GM21528 (cell line): ENCODE data around the gene XPO1.
A peak's percentile ranks its signal among the peaks of the same experiment; 100 is the strongest.
"Not testable (repeated sequence)": the region's sequence is repeated elsewhere in the genome, so short reads cannot be mapped to it uniquely, and the experiment has no call there.

ENCODE experiments used
- ATAC-seq: cut with Tn5 transposase; IDR thresholded peaks from one replicate; pipeline ENCODE4 v1.9.1; 2021; ENCODE audit warnings: mild to moderate bottlenecking, moderate library complexity; ENCODE audit not compliant: unreplicated experiment, low FRiP score

Gene XPO1

GRCh38 chr2:61538200-61538919, at the start of gene XPO1:
Gene XPO1, minus strand, starts transcription at chr2:61538356. Its CDS starts 4,459 bp downstream, at chr2:61533897.
- peak; percentile 84 for ATAC-seq

DNA sequence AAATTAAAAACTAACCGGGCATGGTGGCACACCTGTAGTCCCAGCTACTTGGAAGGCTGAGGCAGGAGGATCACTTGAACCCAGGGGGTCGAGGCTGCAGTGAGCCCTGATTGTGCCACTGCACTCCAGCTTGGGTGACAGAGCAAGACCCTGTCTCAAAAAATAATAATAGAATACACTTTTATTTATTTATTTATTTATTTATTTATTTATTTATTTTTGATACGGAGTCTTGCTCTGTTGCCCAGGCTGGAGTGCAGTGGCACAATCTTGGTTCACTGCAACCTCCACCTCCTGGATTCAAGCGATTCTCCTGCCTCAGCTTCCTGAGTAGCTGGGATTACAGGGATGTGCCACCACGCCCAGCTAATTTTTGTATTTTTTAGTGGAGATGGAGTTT, 48.8 kb upstream of the XPO1 start:
- not testable (repeated sequence) for ATAC-seq

GRCh38 chr2:61585383-61585782, 47.2 kb upstream of the XPO1 start:
- no peak for ATAC-seq

DNA sequence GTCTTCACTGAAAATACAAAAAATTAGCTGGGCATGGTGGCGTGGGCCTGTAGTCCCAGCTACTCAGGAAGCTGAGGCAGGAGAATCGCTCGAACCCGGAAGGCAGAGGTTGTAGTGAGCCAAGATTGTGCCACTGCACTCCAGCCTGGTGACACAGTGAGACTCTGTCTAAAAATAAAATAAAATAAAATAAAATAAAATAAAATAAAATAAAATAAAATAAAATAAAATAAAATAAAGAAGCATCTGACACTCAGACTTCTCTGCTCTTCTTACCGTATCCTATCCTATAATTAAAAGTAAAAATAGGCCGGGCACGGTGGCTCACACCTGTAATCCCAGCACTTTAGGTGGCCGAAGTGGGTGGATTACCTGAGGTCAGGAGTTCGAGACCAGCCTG, 46.2 kb upstream of the XPO1 start:
- not testable (repeated sequence) for ATAC-seq

DNA sequence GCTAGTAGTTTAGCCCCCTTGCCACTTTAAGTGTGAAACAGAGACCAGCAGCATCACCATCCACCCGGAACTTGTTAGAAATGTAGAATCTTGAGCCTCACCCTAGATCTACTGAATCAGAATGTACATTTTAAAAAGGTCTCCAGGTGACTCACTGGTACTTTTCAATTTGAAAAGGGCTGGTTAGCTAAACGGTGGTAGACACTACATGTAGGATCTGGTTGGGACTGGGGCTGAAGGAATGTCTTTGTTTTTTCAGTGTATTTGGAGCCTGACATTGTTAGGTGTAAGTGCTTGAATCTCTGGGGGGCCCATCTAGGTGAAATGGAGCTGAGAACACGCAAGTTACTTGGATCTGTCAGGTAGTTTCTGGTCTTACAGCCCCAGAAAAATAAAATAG, 44.0 kb upstream of the XPO1 start:
- no peak for ATAC-seq

DNA sequence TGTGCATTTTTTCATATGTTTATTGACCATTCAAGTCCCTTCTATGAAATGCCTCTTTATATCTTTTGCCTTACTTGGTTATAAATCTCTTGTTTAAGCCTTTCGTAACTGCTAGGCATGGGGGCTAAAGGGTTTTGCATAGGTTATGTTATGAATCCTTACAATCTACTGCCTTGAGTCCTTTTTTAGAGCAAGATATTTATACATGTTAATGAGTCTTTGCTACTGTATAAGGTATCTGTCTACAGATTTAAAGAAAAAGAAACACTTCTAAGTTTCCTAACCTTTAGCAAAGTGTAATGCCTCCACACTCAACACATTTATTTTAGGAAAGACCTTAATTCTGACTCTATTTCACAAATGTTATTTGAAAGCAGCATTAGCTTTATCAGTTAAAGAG, 43.6 kb upstream of the XPO1 start:
- ATAC-seq: no peak

DNA sequence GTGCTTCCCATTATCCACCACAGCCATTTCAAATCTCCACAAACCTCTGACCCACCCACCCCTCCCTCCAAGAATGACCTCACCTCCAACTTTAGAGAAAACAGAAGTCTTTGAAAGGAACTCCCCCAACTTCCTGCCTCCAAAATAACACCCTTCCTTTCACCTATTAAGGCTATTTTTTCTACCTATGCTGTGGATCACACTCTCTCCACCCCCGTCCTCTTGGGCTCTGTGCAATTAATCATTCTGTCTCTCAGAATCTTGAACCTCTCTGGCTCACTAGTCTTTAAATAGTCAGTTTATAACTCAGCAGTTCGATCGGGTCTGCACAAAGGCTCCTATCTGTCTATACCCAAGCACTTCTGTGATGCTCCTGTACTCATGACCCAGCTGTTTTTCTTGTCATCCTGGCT, 37.3 kb upstream of the XPO1 start:
- ATAC-seq: no peak

- ATAC-seq: no peak
These were observed 28.4 kb upstream of the XPO1 start for GRCh38 chr2:61566566-61566965.

DNA sequence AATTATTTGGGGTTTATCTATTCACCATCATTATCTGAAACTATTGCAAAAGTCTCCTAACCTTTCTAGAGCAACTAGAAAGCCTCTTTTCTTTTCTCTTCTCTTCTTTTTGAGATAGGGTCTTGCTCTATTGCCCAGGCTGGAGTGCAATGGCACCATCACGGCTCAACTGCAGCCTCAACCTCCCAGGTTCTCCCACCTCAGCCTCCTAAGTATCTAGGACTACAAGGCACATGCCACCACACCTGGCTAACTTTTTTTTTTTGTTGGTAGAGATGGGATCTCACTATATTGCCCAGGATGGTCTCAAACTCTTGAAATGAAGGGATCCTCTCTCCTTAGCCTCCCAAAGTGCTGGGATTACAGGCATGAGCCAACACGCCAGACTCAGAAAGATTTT, 24.5 kb upstream of the XPO1 start:
- no peak for ATAC-seq

DNA sequence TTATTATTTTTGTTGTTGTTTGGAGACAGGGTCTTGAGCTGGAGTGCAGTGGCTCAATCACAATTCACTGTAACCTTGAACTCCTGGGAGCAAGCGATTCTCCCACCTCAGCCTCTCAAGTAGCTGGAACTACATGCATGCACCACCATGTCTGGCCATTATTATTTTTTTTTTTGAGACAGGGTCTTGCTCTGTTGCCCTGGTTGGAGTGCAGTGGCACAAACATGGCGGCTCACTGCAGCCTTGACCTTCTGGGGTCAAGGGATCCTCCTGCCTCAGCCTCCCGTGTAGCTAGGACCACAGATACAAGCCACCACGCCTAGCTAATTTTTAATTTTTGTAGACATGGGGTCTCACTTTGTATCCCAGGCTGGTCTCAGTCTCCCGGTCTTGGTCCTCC, 20.0 kb upstream of the XPO1 start:
- no peak for ATAC-seq

DNA sequence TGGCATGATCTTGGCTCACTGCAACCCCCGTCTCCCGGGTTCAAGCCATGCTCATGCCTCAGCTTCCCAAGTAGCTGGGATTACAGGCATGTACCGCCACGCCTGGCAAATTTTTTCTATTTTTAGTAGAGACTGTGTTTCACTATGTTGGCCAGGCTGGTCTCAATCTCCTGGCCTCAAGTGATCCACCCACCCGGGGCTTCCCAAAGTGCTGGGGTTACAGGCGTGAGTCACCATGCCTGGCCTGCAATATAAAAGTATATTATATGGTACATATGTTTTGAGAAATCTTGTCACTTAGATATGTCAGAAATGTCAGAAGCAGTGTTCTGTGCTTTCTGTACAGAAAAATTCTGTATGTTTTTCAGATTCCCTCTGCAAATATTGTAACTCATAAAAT, 19.2 kb upstream of the XPO1 start:
- no peak for ATAC-seq

DNA sequence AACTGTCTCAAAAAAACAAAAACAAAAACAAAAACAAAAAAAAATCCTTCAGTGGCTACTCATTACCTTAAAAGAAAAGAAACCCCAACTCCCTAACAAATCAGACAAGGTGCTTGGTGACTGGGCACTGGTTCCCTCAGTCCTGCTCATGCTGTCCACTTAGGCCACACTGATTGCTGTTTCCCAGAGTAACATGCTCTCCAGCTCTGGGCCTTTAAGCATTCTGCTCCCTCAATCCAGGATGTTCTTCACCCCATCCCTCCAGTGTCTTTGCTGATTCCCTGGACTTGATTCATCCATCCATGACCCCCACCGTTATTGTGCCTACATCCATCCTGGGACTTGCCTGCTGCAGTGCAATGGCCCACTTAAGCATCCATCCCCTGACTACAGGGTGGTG, 16.4 kb upstream of the XPO1 start:
- ATAC-seq: no peak

DNA sequence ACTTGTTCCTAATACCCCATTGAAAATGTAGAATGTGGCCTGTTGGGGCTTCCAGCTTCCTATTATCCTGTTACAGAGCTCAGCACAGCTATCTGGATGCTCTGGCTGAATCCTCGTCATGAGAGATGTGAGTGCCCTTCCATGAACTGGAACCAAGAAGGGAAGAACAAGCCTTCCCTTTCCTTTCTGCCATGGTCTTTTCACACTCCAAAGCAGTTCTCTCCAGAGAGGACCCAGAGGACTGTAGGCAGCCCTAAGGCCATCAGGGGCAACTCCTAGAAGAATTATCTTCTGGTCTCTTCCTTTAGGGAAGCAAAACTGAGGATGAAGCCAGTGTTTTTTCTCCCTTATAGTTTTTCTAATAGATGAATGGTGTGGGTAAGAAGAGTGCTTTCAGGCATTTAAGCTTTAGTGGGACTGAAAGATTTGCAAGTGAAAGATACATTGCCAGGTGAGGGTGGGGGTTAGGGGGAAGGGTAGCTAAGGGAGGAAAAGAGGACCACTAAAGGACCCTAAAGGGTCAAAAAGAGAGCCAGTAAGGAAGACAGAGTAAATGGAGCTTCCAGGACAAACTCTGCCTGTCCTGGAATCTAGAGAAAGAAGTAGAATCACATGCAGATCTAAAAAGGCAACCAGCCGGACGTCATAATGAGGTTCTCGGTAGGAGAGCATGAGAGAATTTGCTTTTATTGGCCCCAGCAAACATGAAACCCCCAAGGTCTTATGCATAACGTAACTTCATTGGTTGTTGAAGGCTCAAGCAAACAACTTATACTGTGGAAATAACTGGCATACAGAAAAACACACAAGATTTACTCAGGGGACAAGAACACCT, 12.4 kb upstream of the XPO1 start:
- no peak for ATAC-seq

DNA sequence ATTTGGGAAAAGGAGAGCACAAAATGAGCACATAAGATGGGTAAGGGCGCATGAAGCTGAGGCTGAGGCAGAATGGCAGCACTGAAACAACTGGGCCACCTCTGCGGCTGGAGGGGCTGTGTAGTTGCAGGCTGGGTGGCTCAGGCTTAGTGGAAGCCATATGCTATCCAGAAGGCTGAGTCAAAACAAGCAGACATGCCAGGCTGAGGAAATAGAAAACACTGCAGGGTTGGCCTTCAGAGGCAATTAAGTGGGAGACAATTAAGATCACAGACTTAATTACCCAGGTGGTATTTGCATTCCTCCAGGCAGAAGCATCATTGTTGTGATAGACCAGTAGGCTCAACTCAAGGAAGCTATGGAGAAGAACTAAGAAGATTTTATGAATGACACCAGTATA, 11.4 kb upstream of the XPO1 start:
- ATAC-seq: no peak

- no peak for ATAC-seq
These were observed 4.9 kb upstream of the XPO1 start for GRCh38 chr2:61543062-61543461.

DNA sequence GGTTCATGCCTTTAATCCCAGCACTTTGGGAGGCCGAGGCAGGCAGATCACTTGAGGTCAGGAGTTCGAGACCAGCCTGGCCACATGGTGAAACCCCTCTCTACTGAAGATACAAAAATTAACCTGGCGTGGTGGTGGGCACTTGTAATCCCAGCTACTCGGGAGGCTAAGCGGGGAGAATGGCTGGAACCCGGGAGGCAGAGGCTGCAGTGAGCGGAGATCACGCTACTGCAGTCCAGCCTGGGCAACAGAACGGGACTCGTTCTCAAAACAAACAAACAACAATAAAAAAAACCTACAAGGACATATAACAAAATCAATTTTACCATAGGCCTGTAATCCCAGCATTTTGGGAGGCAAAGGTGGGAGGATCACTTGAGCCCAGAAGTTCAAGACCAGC, 2.0 kb upstream of the XPO1 start:
- ATAC-seq: not testable (repeated sequence)

GRCh38 chr2:61538920-61539520, 864 bp upstream of the XPO1 start:
- ATAC-seq: no peak

DNA sequence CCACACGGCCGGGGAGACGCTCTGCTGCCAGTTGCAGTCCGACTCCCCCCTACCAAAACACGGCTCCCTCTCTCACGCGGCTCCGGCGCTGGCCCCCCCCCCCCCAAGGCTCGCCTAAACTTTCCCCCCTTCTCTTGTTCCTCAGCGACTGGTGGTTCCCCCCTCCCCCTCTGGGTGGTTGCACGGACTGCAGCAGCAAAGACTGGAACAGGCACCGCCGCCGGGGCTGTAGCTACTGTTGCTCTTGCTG, 281 bp downstream of the XPO1 start:
- ATAC-seq: no peak

- ATAC-seq: no peak
These were observed 743 bp downstream of the XPO1 start for GRCh38 chr2:61537277-61537949.

DNA sequence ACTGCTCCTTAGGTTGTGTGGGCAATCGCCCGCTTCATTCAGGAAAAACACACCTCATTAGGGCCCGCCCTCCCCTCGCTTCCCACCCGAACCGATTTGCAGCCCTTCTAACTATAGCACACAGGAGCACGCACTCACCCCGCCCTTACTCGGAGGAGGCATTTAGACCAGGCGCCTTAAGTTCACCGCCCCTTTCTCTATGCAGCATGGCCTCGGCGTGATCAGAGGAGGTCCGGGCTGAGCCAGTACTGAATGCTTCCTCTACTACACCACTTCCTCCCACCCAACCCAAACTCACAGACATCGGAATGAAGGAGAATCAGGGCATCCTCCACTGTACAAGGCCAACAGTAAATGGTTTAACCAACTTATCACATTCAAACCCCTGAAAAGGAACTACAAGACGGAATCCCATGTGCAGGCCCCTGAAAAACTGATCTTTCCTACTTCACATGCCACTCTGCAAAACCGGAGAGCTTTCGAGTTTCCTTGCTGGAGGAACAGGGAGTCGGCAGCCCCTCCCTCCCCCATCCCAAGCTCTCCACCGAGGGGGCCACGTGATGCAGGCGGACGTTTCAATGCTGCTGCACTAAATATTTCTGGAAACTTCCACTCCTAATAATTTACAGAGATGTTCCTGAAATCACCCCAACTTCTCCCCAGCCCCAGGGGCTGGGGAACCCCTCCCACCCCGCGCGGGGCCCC, 1.4 kb downstream of the XPO1 start:
- ATAC-seq: peak; percentile 56

DNA sequence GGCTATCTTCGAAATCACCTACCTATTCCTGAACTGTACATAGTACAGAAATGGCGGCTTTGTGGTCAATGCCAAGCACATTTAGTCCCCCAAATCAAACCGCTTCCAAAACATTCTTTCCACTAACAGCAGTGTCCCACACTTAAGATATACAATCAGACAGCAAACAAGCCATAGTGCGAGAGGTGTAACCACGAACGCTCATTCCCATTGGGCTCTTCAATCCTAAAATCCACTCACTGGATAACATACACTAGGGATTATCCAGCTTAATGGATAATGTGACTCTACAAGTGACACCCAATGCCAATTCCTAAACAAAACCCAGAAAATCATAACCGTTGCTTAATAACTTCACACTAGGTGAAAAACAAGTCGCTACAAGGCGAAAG, 2.0 kb downstream of the XPO1 start:
- no peak for ATAC-seq
